BLaER1 (cell line): Measurements from ENCODE around the gene ZXDC.

Experiments
- H3K27ac ChIP-seq: shearing (Covaris generic); formaldehyde crosslinking; 2 replicates; pipeline ENCODE4 v1.8.1; 2022
- H3K27me3 ChIP-seq: shearing (Covaris generic); formaldehyde crosslinking; 2 replicates; pipeline ENCODE4 v1.8.1; 2022
- H3K36me3 ChIP-seq: shearing (Covaris generic); formaldehyde crosslinking; 2 replicates; pipeline ENCODE4 v1.8.1; 2022
- H3K4me1 ChIP-seq: shearing (Covaris generic); formaldehyde crosslinking; 2 replicates; pipeline ENCODE4 v1.8.1; 2022
- H3K4me2 ChIP-seq: shearing (Covaris generic); formaldehyde crosslinking; 2 replicates; pipeline ENCODE4 v1.8.1; 2022
- H3K4me3 ChIP-seq: shearing (Covaris generic); formaldehyde crosslinking; 2 replicates; pipeline ENCODE4 v1.8.1; 2022
- H3K9ac ChIP-seq: shearing (Covaris generic); formaldehyde crosslinking; 2 replicates; pipeline ENCODE4 v1.8.1; 2022
- H3K9me3 ChIP-seq: shearing (Covaris generic); formaldehyde crosslinking; 2 replicates; pipeline ENCODE4 v1.8.1; 2022
- H4K20me1 ChIP-seq: shearing (Covaris generic); formaldehyde crosslinking; 2 replicates; pipeline ENCODE4 v1.8.1; 2022
- Cebpa-rat ChIP-seq: shearing (Covaris generic); IDR thresholded peaks from 2 replicates; pipeline ENCODE4 v1.8.1; 2022

The ZXDC gene

DNA sequence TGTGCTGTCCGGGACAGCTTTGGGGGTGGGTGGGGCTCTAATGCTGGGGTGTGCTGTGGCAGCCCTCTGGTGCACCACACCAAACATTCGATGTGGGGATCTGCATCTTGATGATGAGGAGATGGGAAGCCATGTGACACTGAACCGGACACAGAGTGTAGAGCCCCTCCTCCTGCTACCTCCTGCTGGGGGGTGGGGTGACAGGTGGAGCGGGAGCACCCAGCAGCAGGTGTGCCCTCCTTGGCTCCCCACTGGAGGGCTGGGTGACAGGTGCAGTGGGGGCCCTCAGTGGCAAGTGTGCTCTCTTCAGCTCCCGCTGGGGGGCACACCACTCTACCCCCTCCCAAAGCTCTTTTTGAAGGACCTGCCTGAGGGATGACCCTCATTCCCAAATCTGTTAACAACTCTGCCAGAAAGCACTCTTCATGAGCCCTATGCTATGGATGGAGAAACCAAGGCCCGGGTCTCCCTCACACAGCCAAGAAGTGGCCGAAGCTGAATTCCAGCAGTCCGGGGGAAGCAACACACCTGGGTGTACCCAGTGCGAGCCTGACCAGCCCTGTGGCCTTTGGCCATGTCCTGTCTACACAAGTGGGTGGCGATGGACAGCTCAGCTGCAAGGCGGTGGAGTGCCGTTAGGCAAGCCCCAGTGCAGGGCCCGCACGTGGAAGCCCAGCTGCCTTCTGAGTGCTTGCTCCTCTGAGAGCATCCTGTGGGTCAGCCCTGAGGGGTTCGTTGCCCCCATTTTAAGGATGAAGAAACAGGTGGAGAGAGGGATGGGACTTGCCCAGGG, 42.5 kb upstream of the ZXDC start:
- H3K9me3 ChIP-seq = no peaks in the 10 kb centered on the region
- peaks cover 8% of the 10 kb centered on the region for H3K27me3 ChIP-seq
- H3K36me3 ChIP-seq = no peaks in the 10 kb centered on the region
- H3K9ac ChIP-seq = no peak overlapping the region
- H3K27ac ChIP-seq = no peak overlapping the region
- no peak overlapping the region for H3K4me3 ChIP-seq
- H4K20me1 ChIP-seq = no peaks in the 10 kb centered on the region; the same call in 1 of the 2 replicates
- peaks cover 25% of the 10 kb centered on the region for H3K4me1 ChIP-seq
- peak overlapping the region; percentile 73 for H3K4me2 ChIP-seq
- TF ChIP-seq Cebpa-rat = no peak

GRCh38 chr3:126517291-126517951, 41.7 kb upstream of the ZXDC start, which contains the start of gene UROC1:
UROC1 (minus strand) TSS chr3:126517773; CDS start chr3:126517719, 54 bp downstream.
- Histone ChIP-seq H4K20me1 (no peaks in the 10 kb centered on the region), H3K36me3 (no peaks in the 10 kb centered on the region), H3K9ac (no peak within 1 kb of the TSS), H3K27ac (no peak within 1 kb of the TSS), H3K9me3 (no peaks in the 10 kb centered on the region), H3K4me2 (peak within 1 kb of the TSS; percentile 73), H3K4me1 (peaks cover 25% of the 10 kb centered on the region), H3K27me3 (0 out of 2 replicates have a peak, but pooled peaks cover 2% of the 10 kb centered on the region), H3K4me3 (no peak within 1 kb of the TSS)
- TF ChIP-seq Cebpa-rat = no peak

DNA sequence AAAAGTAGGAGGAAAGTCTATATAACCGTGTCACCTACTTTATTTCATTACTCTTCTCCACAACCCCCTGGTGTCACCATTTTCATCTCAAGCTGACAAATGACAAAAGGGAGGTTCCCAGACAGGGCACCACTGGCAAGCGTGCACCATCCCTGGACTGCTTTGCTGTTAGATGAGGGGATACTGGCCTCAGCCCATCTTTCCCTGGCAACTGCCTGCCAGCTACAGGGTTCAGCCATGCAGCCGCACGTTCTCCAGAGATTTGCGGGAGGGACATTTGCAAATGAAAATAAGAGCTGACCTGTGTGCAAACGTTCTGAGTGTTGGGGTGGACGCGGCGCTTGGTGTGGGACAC, 41.2 kb upstream of the ZXDC start:
- Histone ChIP-seq H3K27ac (no peak overlapping the region), H3K9ac (no peak overlapping the region)
- no peak for TF ChIP-seq Cebpa-rat

GRCh38 chr3:126516152-126516935, 40.7 kb upstream of the ZXDC start:
- TF ChIP-seq Cebpa-rat = no peak
- H3K27ac ChIP-seq = no peak overlapping the region
- no peak overlapping the region for H3K9ac ChIP-seq
- H4K20me1 ChIP-seq = no peaks in the 10 kb centered on the region
- H3K4me3 ChIP-seq = no peak overlapping the region
- no peaks in the 10 kb centered on the region for H3K27me3 ChIP-seq
- no peaks in the 10 kb centered on the region for H3K36me3 ChIP-seq
- H3K9me3 ChIP-seq = no peaks in the 10 kb centered on the region
- peaks cover 25% of the 10 kb centered on the region for H3K4me1 ChIP-seq
- no peak overlapping the region for H3K4me2 ChIP-seq

More for the DNA sequence above, 41.2 kb upstream of the ZXDC start:
- Histone ChIP-seq H3K9me3 (no peaks in the 10 kb centered on the region), H3K36me3 (no peaks in the 10 kb centered on the region), H4K20me1 (no peaks in the 10 kb centered on the region), H3K4me1 (peaks cover 25% of the 10 kb centered on the region), H3K4me3 (no peak overlapping the region), H3K27me3 (no peaks in the 10 kb centered on the region), H3K4me2 (no peak overlapping the region)

DNA sequence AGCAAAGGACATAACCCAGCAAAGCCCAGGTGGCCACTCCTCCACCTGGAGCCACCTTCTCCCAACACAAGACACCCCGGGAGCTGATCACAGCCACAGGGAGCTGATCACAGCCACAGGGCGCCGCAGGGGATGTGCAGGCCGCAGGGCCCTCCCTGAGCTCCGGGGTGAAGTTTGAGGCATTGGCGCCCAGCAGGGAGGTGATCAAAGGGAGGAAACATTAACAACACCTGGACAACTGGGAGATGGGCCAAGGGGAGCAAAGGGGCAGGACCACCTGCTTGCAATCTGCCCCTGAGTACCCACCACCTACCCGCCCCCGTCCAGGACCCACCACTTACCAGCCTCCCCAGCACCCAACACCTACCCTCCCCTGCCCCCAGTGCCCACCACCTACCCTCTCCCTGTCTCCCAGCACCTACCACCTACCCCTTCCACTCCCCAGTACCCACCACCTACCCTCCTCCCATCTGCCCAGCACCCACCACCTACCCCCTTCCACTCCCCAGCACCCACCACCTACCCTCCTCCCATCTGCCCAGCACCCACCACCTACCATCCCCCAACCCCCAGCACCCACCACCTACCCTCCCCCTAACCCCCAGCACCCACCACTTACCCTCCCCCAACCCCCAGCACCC, 39.5 kb upstream of the ZXDC start:
- no peaks in the 10 kb centered on the region for H3K27me3 ChIP-seq
- no peaks in the 10 kb centered on the region for H4K20me1 ChIP-seq
- no peak overlapping the region for H3K4me2 ChIP-seq
- no peaks in the 10 kb centered on the region for H3K9me3 ChIP-seq
- H3K4me1 ChIP-seq = peaks cover 32% of the 10 kb centered on the region
- H3K9ac ChIP-seq = no peak overlapping the region
- no peak for TF ChIP-seq Cebpa-rat
- no peak overlapping the region for H3K27ac ChIP-seq
- no peaks in the 10 kb centered on the region for H3K36me3 ChIP-seq
- no peak overlapping the region for H3K4me3 ChIP-seq

GRCh38 chr3:126514161-126514560, 38.5 kb upstream of the ZXDC start:
- no peaks in the 10 kb centered on the region for H4K20me1 ChIP-seq
- no peak overlapping the region for H3K4me3 ChIP-seq
- H3K36me3 ChIP-seq = no peaks in the 10 kb centered on the region
- H3K4me2 ChIP-seq = no peak overlapping the region
- no peak overlapping the region for H3K27ac ChIP-seq
- H3K9me3 ChIP-seq = no peaks in the 10 kb centered on the region
- TF ChIP-seq Cebpa-rat = no peak
- H3K9ac ChIP-seq = no peak overlapping the region
- H3K27me3 ChIP-seq = no peaks in the 10 kb centered on the region
- peaks cover 30% of the 10 kb centered on the region for H3K4me1 ChIP-seq

- no peaks in the 10 kb centered on the region for H3K36me3 ChIP-seq
- no peak for TF ChIP-seq Cebpa-rat
- H3K4me1 ChIP-seq = peaks cover 19% of the 10 kb centered on the region
- H3K27ac ChIP-seq = no peak overlapping the region
- no peaks in the 10 kb centered on the region for H3K27me3 ChIP-seq
- no peaks in the 10 kb centered on the region for H3K9me3 ChIP-seq
- H3K9ac ChIP-seq = no peak overlapping the region
- H4K20me1 ChIP-seq = no peaks in the 10 kb centered on the region
- H3K4me3 ChIP-seq = no peak overlapping the region
- no peak overlapping the region for H3K4me2 ChIP-seq
These were observed 37.4 kb upstream of the ZXDC start for GRCh38 chr3:126512916-126513650.

DNA sequence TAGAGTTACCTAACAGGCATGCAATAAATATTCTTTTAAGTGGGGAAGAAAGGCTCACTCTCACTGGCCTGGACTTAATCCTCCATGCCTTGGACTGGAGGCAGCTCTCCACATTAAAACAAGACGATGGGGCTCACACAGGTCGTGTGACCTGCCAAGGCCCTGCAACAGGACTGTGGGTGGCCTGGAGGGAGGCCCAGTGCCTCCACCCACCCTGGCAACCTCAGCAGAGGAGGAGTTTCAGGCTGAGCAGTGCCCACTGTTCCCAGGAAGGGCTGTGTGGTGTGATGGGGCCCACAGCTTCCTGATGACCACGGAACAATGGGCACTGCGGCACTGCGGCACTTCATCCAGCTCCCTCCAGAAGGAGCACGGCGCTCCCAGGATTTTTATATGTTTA, 36.3 kb upstream of the ZXDC start:
- no peak for TF ChIP-seq Cebpa-rat
- H3K4me1 ChIP-seq = peaks cover 11% of the 10 kb centered on the region; the same call in 1 of the 2 replicates
- H3K4me3 ChIP-seq = no peak overlapping the region
- no peak overlapping the region for H3K4me2 ChIP-seq
- no peaks in the 10 kb centered on the region for H3K9me3 ChIP-seq
- H3K27me3 ChIP-seq = no peaks in the 10 kb centered on the region
- H3K27ac ChIP-seq = no peak overlapping the region
- H4K20me1 ChIP-seq = no peaks in the 10 kb centered on the region
- H3K9ac ChIP-seq = no peak overlapping the region
- H3K36me3 ChIP-seq = no peaks in the 10 kb centered on the region

DNA sequence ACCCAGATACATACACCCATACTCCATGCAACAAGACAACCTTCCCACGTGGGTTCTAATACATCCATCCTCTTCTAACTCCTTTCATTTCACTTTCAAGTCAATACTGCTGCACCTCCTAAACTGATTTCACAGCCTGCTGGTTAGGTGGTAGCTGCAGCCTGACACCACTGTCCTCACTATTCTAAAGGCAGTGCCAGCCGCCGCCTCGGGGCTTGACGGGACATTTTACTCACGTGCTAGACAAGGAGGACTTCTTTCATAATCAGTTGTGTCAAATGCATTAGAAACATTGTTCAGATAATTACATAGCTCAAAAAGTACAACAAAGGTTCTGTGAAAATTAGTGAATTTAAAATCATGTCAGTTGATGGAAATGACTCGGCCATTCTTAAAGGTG, 35.6 kb upstream of the ZXDC start:
- Histone ChIP-seq H3K27ac (no peak overlapping the region), H3K4me1 (peaks cover 11% of the 10 kb centered on the region; the same call in 1 of the 2 replicates), H3K9ac (no peak overlapping the region), H3K9me3 (no peaks in the 10 kb centered on the region), H4K20me1 (no peaks in the 10 kb centered on the region), H3K4me2 (no peak overlapping the region), H3K27me3 (no peaks in the 10 kb centered on the region), H3K36me3 (no peaks in the 10 kb centered on the region), H3K4me3 (no peak overlapping the region)
- no peak for TF ChIP-seq Cebpa-rat
